HepG2 (cell line): Measurements from ENCODE around the gene C1QTNF6. TPM values are rescaled to one million over a fixed set of nuclear protein-coding genes. Genes with fewer than 3 reads are reported as not detected.

ENCODE experiments used
- NFKB2 ChIP-seq: sonication (generic); formaldehyde crosslinking; IDR thresholded peaks from 2 replicates; pipeline ENCODE4 v1.4.0; 2020; ENCODE audit warnings: missing genetic modification reagents, borderline replicate concordance
- NFKBIZ ChIP-seq: IDR thresholded peaks from 2 replicates; pipeline ENCODE4 v1.6.1; 2018; ENCODE audit warnings: missing genetic modification reagents, missing compliant biosample characterization
- RFXAP ChIP-seq: sonication (generic); formaldehyde crosslinking; IDR thresholded peaks from 2 replicates; pipeline ENCODE4 v1.4.0; 2020; ENCODE audit warnings: missing genetic modification reagents, borderline replicate concordance
- SOX13 ChIP-seq, 3 experiments: fragments of 450-650 bp in 1 of 3; sonication (generic) in 1 of 3; formaldehyde crosslinking in 1 of 3; IDR thresholded peaks in 2 of 3; conservative IDR thresholded peaks in 1 of 3; 2 replicates each; pipeline versions ENCODE4 v1.5.0 to v1.6.1; 2016 to 2020; ENCODE audit warnings: antibody characterized with exemption in 1 of 3, mild to moderate bottlenecking in 1 of 3, missing compliant biosample characterization in 1 of 3, missing genetic modification reagents in 1 of 3, moderate library complexity in 1 of 3
- SP140L ChIP-seq: sonication (generic); formaldehyde crosslinking; IDR thresholded peaks from 2 replicates; pipeline ENCODE4 v1.4.0; 2020; ENCODE audit warnings: missing genetic modification reagents, borderline replicate concordance
- SRSF1 ChIP-seq: fragments of 200-400 bp; formaldehyde crosslinking; optimal IDR thresholded peaks from 2 replicates; pipeline ENCODE3; 2017; ENCODE audit warnings: mild to moderate bottlenecking, low read depth, low read length, moderate library complexity
- TEAD3 ChIP-seq: optimal IDR thresholded peaks from 2 replicates; pipeline ENCODE3; 2016; ENCODE audit warnings: borderline replicate concordance
- ZBTB46 ChIP-seq: sonication (generic); formaldehyde crosslinking; IDR thresholded peaks from 2 replicates; pipeline ENCODE4 v1.4.0; 2020; ENCODE audit warnings: mild to moderate bottlenecking, missing genetic modification reagents, borderline replicate concordance
- ZNF274 ChIP-seq: sonication (generic); formaldehyde crosslinking; IDR thresholded peaks from 2 replicates; pipeline ENCODE4 v1.5.1; 2020; ENCODE audit warnings: mild to moderate bottlenecking, missing genetic modification reagents
- ZNF609 ChIP-seq: sonication (generic); formaldehyde crosslinking; IDR thresholded peaks from 2 replicates; pipeline ENCODE4 v1.4.0; 2020; ENCODE audit warnings: mild to moderate bottlenecking, missing genetic modification reagents, borderline replicate concordance
- ZNF777 ChIP-seq: sonication (generic); formaldehyde crosslinking; IDR thresholded peaks from 2 replicates; pipeline ENCODE4 v1.4.0; 2020; ENCODE audit warnings: missing genetic modification reagents
- ZNF839 ChIP-seq: sonication (generic); formaldehyde crosslinking; IDR thresholded peaks from 2 replicates; pipeline ENCODE4 v1.4.0; 2020; ENCODE audit warnings: missing genetic modification reagents, mild to moderate bottlenecking, borderline replicate concordance
- polyA plus RNA-seq, 8 experiments: library from polyadenylated mRNA; depleted of rRNA in 3 of 8; stranded (reverse) in 7 of 8; unstranded in 1 of 8; fragments of >200 nt; fragmentation: Illumina TruSeq in 4 of 8; extraction: Trizol in 4 of 8; gene quantifications; 2 replicates each; pipeline versions ENCODE4 v1.2.1 to v1.2.3, GENCODE V29; 2011 to 2016; ENCODE audit warnings: low read depth in 4 of 8, missing spikeins in 1 of 8, mixed read lengths in 1 of 8; ENCODE audit not compliant: insufficient read depth in 1 of 8
- total RNA-seq, 5 experiments: library from RNA; depleted of rRNA; stranded (reverse); fragments of >200 nt; fragmentation: Illumina TruSeq; extraction: Trizol; gene quantifications; 2 replicates each; pipeline ENCODE4 v1.2.3, GENCODE V29; 2016; ENCODE audit warnings: low read depth in 1 of 5
- TF ChIP-seq, protein P1 (sequence below), 2 experiments: sonication (generic) in 1 of 2; formaldehyde crosslinking in 1 of 2; IDR thresholded peaks; 2 replicates each; pipeline versions ENCODE4 v1.4.0 to v1.6.1; 2016 to 2020; ENCODE audit warnings: borderline replicate concordance in 1 of 2, low read depth in 1 of 2, mild to moderate bottlenecking in 1 of 2, missing genetic modification reagents in 1 of 2

The C1QTNF6 gene
- total and polyA plus RNA-seq, 2 of the 13 experiments (the other 11 are each of a cell fraction or from before 2014, with no cell fraction given) = 2.7 to 6.9 TPM

GRCh38 chr22:37196539-37197450, 8.7 kb upstream of the C1QTNF6 start (continued):
- TF ChIP-seq ZNF609 (CRISPR knock-in tag) (0 out of 2 replicates have a peak, but pooled peaks have one; percentile 33), NFKB2 (peak; percentile 40; the same call in 1 of the 2 replicates), ZNF839 (0 out of 2 replicates have a peak, but pooled peaks have one; percentile 60), RFXAP (CRISPR knock-in tag) (0 out of 2 replicates have a peak, but pooled peaks have one; percentile 31), NFKBIZ (CRISPR knock-in tag) (no peak), ZNF274 (CRISPR knock-in tag) (no peak), SRSF1 (peak; percentile 1), ZBTB46 (CRISPR knock-in tag) (peak; percentile 98; the same call in 1 of the 2 replicates), SP140L (CRISPR knock-in tag) (no peak), ZNF777 (CRISPR knock-in tag) (no peak), TEAD3 (CRISPR knock-in tag) (peak; percentile 71), SOX13 (IDR thresholded peaks at IDR 0.05) (no peak), SOX13 (CRISPR knock-in tag; conservative IDR thresholded peaks at IDR 0.05 in 1 of 2, IDR thresholded peaks at IDR 0.05 in 1 of 2) (peak in 1 of 2 experiments; percentile 31; a peak in 1 of 4 replicates)
- TF ChIP-seq, protein P1, sequence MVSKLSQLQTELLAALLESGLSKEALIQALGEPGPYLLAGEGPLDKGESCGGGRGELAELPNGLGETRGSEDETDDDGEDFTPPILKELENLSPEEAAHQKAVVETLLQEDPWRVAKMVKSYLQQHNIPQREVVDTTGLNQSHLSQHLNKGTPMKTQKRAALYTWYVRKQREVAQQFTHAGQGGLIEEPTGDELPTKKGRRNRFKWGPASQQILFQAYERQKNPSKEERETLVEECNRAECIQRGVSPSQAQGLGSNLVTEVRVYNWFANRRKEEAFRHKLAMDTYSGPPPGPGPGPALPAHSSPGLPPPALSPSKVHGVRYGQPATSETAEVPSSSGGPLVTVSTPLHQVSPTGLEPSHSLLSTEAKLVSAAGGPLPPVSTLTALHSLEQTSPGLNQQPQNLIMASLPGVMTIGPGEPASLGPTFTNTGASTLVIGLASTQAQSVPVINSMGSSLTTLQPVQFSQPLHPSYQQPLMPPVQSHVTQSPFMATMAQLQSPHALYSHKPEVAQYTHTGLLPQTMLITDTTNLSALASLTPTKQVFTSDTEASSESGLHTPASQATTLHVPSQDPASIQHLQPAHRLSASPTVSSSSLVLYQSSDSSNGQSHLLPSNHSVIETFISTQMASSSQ (IDR thresholded peaks at IDR 0.05; ENCODE audit: low read depth) = no peak
- TF ChIP-seq, protein P1 (CRISPR knock-in tag; IDR thresholded peaks at IDR 0.05; ENCODE audit: borderline replicate concordance) = peak; percentile 54; the same call in 1 of the 2 replicates
